Regular cardiac myocyte (primary cell): ENCODE data around the gene HMMR. TPM values are rescaled to one million over a fixed set of nuclear protein-coding genes. Genes with fewer than 3 reads are reported as not detected.

Experiments
- total RNA-seq: library from RNA; depleted of rRNA; stranded (reverse); fragments of >200 nt; gene quantifications from 2 replicates; pipeline ENCODE4 v1.2.3, GENCODE V29; 2014

HMMR gene
- 11.8 and 79.9 TPM in 2 replicates for total RNA-seq

GRCh38 chr5:163460562-163461171, at the start of gene HMMR:
TSS of gene HMMR (plus strand) at chr5:163460632. CDS start at chr5:163460693, 61 bp downstream.

GRCh38 chr5:163437309-163438182, 22.9 kb upstream of the HMMR start, which contains the start of gene CCNG1:
TSS of gene CCNG1 (plus strand) at chr5:163437595. CDS start at chr5:163439257, 1,662 bp downstream.

GRCh38 chr5:163459819-163460561, 442 bp upstream of the HMMR start, which contains the start of gene NUDCD2:
TSS of gene NUDCD2 (minus strand) at chr5:163460102. CDS start at chr5:163460050, 52 bp downstream.

GRCh38 chr5:163505368-163506094, 45.1 kb downstream of the HMMR start, which contains the start of gene MAT2B:
TSS of gene MAT2B (plus strand) at chr5:163505619. CDS start at chr5:163505687, 68 bp downstream.

Other genes with a start within 250 kb of the HMMR start
- 207 and 481 TPM in 2 replicates for gene CCNG1, start 23.0 kb upstream of the HMMR start, total RNA-seq
- gene NUDCD2, start 530 bp upstream of the HMMR start, total RNA-seq = 4.2 and 5.1 TPM in 2 replicates
- gene MAT2B, start 45.0 kb downstream of the HMMR start, total RNA-seq = 59.2 and 96.0 TPM in 2 replicates